B cell (primary cell): Measurements from ENCODE around the gene ASH1L. TPM values are rescaled to one million over a fixed set of nuclear protein-coding genes. Genes with fewer than 3 reads are reported as not detected.
A peak's percentile ranks its signal among the peaks of the same experiment; 100 is the strongest.

Experiments used
- ATAC-seq: fragments of 200-7000 bp; cut with Tn5 transposase; one replicate; pipeline ENCODE4 v1.10.0; 2021; ENCODE audit warnings: low read depth, mild to moderate bottlenecking, moderate number of reproducible peaks, moderate library complexity
- CTCF ChIA-PET: fragments of 350-600 bp; sonication (Branson Sonifier 250); formaldehyde crosslinking; loops from one replicate; lab custom pipeline; 2021; ENCODE audit warnings: antibody characterized with exemption, inconsistent platforms; lab: Charles Lee
- POLR2A ChIA-PET: fragments of 350-600 bp; sonication (Branson Sonifier 250); formaldehyde crosslinking; loops from one replicate; lab custom pipeline; 2021; ENCODE audit warnings: antibody characterized with exemption; lab: Charles Lee
- DNase-seq: peaks from one replicate; pipeline ENCODE4 v3.0.0; 2013
- H2AFZ ChIP-seq: 2 replicates; pipeline ENCODE4 v1.6.1; 2012; ENCODE audit warnings: mild to moderate bottlenecking, low read depth, low read length; ENCODE audit not compliant: insufficient read depth, poor library complexity, severe bottlenecking
- H3K27ac ChIP-seq, 2 donors: 1 replicate in 1 of 2; 2 replicates in 1 of 2; pipeline ENCODE4 v1.5.1; 2012 to 2013; ENCODE audit warnings: low read length in 2 of 2, mild to moderate bottlenecking in 2 of 2, moderate library complexity in 1 of 2
- H3K27me3 ChIP-seq, 4 experiments: fragments of 200-600 bp in 1 of 4; sonication (generic) in 1 of 4; replicated peaks in 1 of 4; 1 replicate in 2 of 4; 2 replicates in 2 of 4; pipeline versions ENCODE4 v1.6.1 to v1.7.0; 2013 to 2016; ENCODE audit warnings: low read length in 3 of 4, mild to moderate bottlenecking in 2 of 4, mixed read lengths in 1 of 4, moderate library complexity in 1 of 4; ENCODE audit not compliant: insufficient read depth in 4 of 4, control insufficient read depth in 3 of 4; ENCODE audit errors: control extremely low read depth in 1 of 4
- H3K36me3 ChIP-seq, 2 experiments: replicated peaks in 1 of 2; 1 replicate in 1 of 2; 2 replicates in 1 of 2; pipeline versions ENCODE4 v1.6.1 to v1.7.1; 2013; ENCODE audit warnings: low read length in 1 of 2; ENCODE audit not compliant: insufficient read depth in 2 of 2, control insufficient read depth in 1 of 2; ENCODE audit errors: control extremely low read depth in 1 of 2, extremely low read depth in 1 of 2
- H3K4me1 ChIP-seq, 2 donors: fragments of 200-600 bp in 1 of 2; sonication (generic) in 1 of 2; 1 replicate in 1 of 2; 2 replicates in 1 of 2; pipeline versions ENCODE4 v1.5.1 to v1.6.1; 2013 to 2017; ENCODE audit warnings: low read length in 2 of 2; ENCODE audit not compliant: control insufficient read depth in 2 of 2, insufficient read depth in 2 of 2
- H3K4me2 ChIP-seq: replicated peaks from 2 replicates; pipeline ENCODE3; 2012; ENCODE audit warnings: mild to moderate bottlenecking, low read depth, low read length; ENCODE audit not compliant: poor library complexity, severe bottlenecking
- H3K4me3 ChIP-seq, 5 experiments: fragments of 200-600 bp in 1 of 5; sonication (generic) in 1 of 5; 1 replicate in 3 of 5; 2 replicates in 2 of 5; pipeline versions ENCODE4 v1.5.1 to v1.7.0; 2011 to 2016; ENCODE audit warnings: low read length in 4 of 5, mild to moderate bottlenecking in 4 of 5, low read depth in 2 of 5, control low read depth in 1 of 5, moderate library complexity in 1 of 5; ENCODE audit not compliant: insufficient read depth in 1 of 5; ENCODE audit errors: control extremely low read depth in 1 of 5, extremely low read depth in 1 of 5
- H3K79me2 ChIP-seq: fragments of 200-600 bp; sonication (generic); one replicate; pipeline ENCODE4 v1.6.0; 2016; ENCODE audit warnings: low read length; ENCODE audit not compliant: control insufficient read depth, insufficient read depth
- H3K9ac ChIP-seq: fragments of 200-600 bp; sonication (generic); 2 replicates; pipeline ENCODE4 v1.6.1; 2017; ENCODE audit warnings: mild to moderate bottlenecking, low read length, moderate library complexity
- H3K9me3 ChIP-seq, 3 donors: one replicate each; pipeline versions ENCODE4 v1.6.1 to v1.7.1; 2013; ENCODE audit warnings: low read length in 2 of 3; ENCODE audit not compliant: control insufficient read depth in 2 of 3, insufficient read depth in 1 of 3; ENCODE audit errors: control extremely low read depth in 1 of 3
- H4K20me1 ChIP-seq: 2 replicates; pipeline ENCODE4 v1.6.0; 2012; ENCODE audit warnings: mild to moderate bottlenecking, low read length; ENCODE audit not compliant: insufficient read depth, control insufficient read depth, poor library complexity, severe bottlenecking
- H3K27ac Mint-ChIP-seq: one replicate; pipeline ENCODE4 v1.8.0; 2021; ENCODE audit warnings: mixed read lengths
- H3K27me3 Mint-ChIP-seq: one replicate; pipeline ENCODE4 v1.8.0; 2021; ENCODE audit warnings: mixed read lengths
- H3K4me1 Mint-ChIP-seq: one replicate; pipeline ENCODE4 v1.8.0; 2021; ENCODE audit warnings: mixed read lengths
- H3K4me3 Mint-ChIP-seq: one replicate; pipeline ENCODE4 v1.8.0; 2021; ENCODE audit warnings: mixed read lengths
- H3K9me3 Mint-ChIP-seq: one replicate; pipeline ENCODE4 v1.8.0; 2022; ENCODE audit warnings: mixed read lengths; ENCODE audit not compliant: insufficient read depth
- CTCF ChIP-seq: fragments of 200-600 bp; IDR thresholded peaks from one replicate; pipeline ENCODE4 v1.8.0; 2022; ENCODE audit warnings: antibody characterized with exemption, mild to moderate bottlenecking
- EZH2 ChIP-seq: IDR thresholded peaks from 2 replicates; pipeline ENCODE4 v1.6.1; 2012; ENCODE audit warnings: borderline replicate concordance, low read depth, mild to moderate bottlenecking, moderate library complexity, low read length; ENCODE audit not compliant: insufficient read depth, poor library complexity, severe bottlenecking
- WGBS: methylation state at CpG from one replicate; pipeline ENCODE4 v1.1.5; 2013; ENCODE audit warnings: missing lambda C conversion rate; ENCODE audit not compliant: insufficient coverage; 5-methylcytosine and 5-hydroxymethylcytosine counted together
- intact Hi-C: fragments of 100-400 bp; cut with micrococcal nuclease; formaldehyde crosslinking; loops from one replicate; pipeline ENCODE4 v1.10.0; 2022
- polyA plus RNA-seq: library from polyadenylated mRNA; depleted of rRNA; stranded (reverse); fragments of >200 nt; gene quantifications from 2 replicates; pipeline ENCODE4 v1.2.3, GENCODE V29; 2012
- total RNA-seq, 2 donors: library from RNA; stranded (reverse); fragments of 120-200 nt in 1 of 2; gene quantifications; 1 replicate in 1 of 2; 2 replicates in 1 of 2; pipeline versions ENCODE4 v1.2.3 to v1.2.4, GENCODE V29; 2013 to 2022

Gene ASH1L
- total and polyA plus RNA-seq, 2 donors (not counting 1 experiment from before 2014, with no cell fraction given) = 17.7 to 124 TPM

GRCh38 chr1:155555915-155556314 lies 6.7 kb downstream of the ASH1L start:
- ChIA-PET CTCF (interaction anchor here (0.7 kb wide), 2 partner anchors 52 to 203 kb away, joined by 3 to 4 read pairs; no protein-coding TSS in a partner anchor), POLR2A (no interaction called here)
- H3K27me3 Mint-ChIP-seq = no peaks in the 10 kb centered on the region
- H2AFZ ChIP-seq = no peak overlapping the region
- no peak overlapping the region for H3K4me2 ChIP-seq
- peaks cover 36% of the 10 kb centered on the region for H3K4me1 Mint-ChIP-seq
- H3K9me3 ChIP-seq = no peaks in the 10 kb centered on the region
- peak overlapping the region in 1 of 2 donors; percentile 26 for H3K27ac ChIP-seq
- H3K9me3 Mint-ChIP-seq = no peaks in the 10 kb centered on the region
- H3K4me3 Mint-ChIP-seq = no peak overlapping the region
- H3K4me3 ChIP-seq = no peak overlapping the region
- H3K4me1 ChIP-seq = peaks cover 9 to 14% of the 10 kb centered on the region in 2 donors
- H3K36me3 ChIP-seq = peaks cover 0 to 23% of the 10 kb centered on the region in 2 experiments
- peaks cover 98% of the 10 kb centered on the region for H3K79me2 ChIP-seq
- H3K27me3 ChIP-seq = no peaks in the 10 kb centered on the region
- intact Hi-C loops = no loop called here
- no peak overlapping the region for H3K9ac ChIP-seq
- H4K20me1 ChIP-seq = peaks cover 38% of the 10 kb centered on the region
- DNase-seq = no peak
- ATAC-seq = no peak
- no peak overlapping the region for H3K27ac Mint-ChIP-seq
- TF ChIP-seq EZH2 = no peak
- TF ChIP-seq CTCF = no peak

DNA sequence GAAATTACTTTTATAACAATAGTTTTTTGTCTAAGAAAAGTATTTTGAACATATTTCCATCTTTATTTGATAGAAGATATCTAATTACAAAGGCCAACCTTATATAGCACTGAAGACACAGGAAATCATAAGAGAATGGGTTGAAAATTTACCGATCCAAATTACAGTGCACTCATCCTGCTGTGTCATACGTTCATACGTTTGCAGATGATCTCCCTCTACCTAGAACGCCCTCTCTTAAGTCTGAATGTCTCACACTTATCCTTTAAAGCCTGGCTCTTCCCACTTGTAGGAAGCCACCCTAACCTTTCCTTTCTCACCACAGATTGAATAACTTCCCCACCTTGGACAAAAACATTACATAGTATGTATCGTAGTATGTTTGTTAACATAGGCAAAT lies 9.3 kb downstream of the ASH1L start:
- CTCF ChIA-PET = no interaction called here
- ATAC-seq = no peak

More for the DNA sequence above, 9.3 kb downstream of the ASH1L start:
- no peak for DNase-seq
- POLR2A ChIA-PET = no interaction called here
- Histone ChIP-seq H4K20me1 (peaks cover 54% of the 10 kb centered on the region), H3K4me3 (no peak overlapping the region), H3K9me3 (no peaks in the 10 kb centered on the region), H3K36me3 (peaks cover 2 to 20% of the 10 kb centered on the region in 2 experiments), H3K9ac (no peak overlapping the region), H2AFZ (no peak overlapping the region), H3K27me3 (no peaks in the 10 kb centered on the region), H3K27ac (peak overlapping the region in 1 of 2 donors; percentile 33), H3K4me2 (no peak overlapping the region), H3K4me1 (peaks cover 2 to 6% of the 10 kb centered on the region in 2 donors), H3K79me2 (peaks cover 99% of the 10 kb centered on the region)
- Mint-ChIP-seq H3K4me3 (no peak overlapping the region), H3K9me3 (no peaks in the 10 kb centered on the region), H3K4me1 (peaks cover 36% of the 10 kb centered on the region), H3K27ac (no peak overlapping the region), H3K27me3 (no peaks in the 10 kb centered on the region)
- 85% methylated on average over 4 of the region's 5 CpGs for WGBS
- intact Hi-C loops = no loop called here
- TF ChIP-seq EZH2 (no peak), CTCF (no peak)
